Omental fat pad (tissue), 4 donors: Measurements from ENCODE around the gene FAM124A. TPM values are rescaled to one million over a fixed set of nuclear protein-coding genes. Genes with fewer than 3 reads are reported as not detected.

ENCODE experiments used
- ATAC-seq: fragments of 150-250 bp; one replicate; pipeline ENCODE4 v1.9.1; 2016; ENCODE audit warnings: mild to moderate bottlenecking, moderate library complexity; ENCODE audit not compliant: low FRiP score
- DNase-seq: peaks from one replicate; pipeline ENCODE4 v3.0.0-alpha.2; 2019; ENCODE audit warnings: low spot score
- CTCF ChIP-seq, 3 donors: fragments of 450-650 bp; IDR thresholded peaks; one replicate each; pipeline ENCODE4 v1.5.1; 2016 to 2017; ENCODE audit warnings: antibody characterized with exemption in 3 of 3, mild to moderate bottlenecking in 3 of 3, moderate library complexity in 2 of 3
- total RNA-seq, 4 donors: library from RNA; depleted of rRNA; stranded (reverse); fragments of >200 nt; gene quantifications; one replicate each; pipeline ENCODE4 v1.1.0, GENCODE V29; 2016

Gene FAM124A
- total RNA-seq, 4 donors from 2014 or later: 8.2 to 19.2 (median 13.2) TPM

GRCh38 chr13:51202477-51203046 is 19.6 kb upstream of the FAM124A start:
- DNase-seq: no peak
- TF ChIP-seq CTCF (IDR thresholded peaks at IDR 0.05): no peak
- ATAC-seq: no peak

- TF ChIP-seq CTCF (IDR thresholded peaks at IDR 0.05): no peak
- ATAC-seq (no peak), DNase-seq (no peak)
Observed at GRCh38 chr13:51206584-51206983, 15.6 kb upstream of the FAM124A start.

- DNase-seq (no peak), ATAC-seq (no peak)
- no peak for TF ChIP-seq CTCF (IDR thresholded peaks at IDR 0.05)
Observed at GRCh38 chr13:51207881-51208280, 14.3 kb upstream of the FAM124A start.

- ATAC-seq (no peak), DNase-seq (no peak)
- TF ChIP-seq CTCF (IDR thresholded peaks at IDR 0.05): no peak
Observed at GRCh38 chr13:51208716-51209115, 13.5 kb upstream of the FAM124A start.

GRCh38 chr13:51211910-51212309 is 10.3 kb upstream of the FAM124A start:
- ATAC-seq: no peak
- DNase-seq: no peak
- TF ChIP-seq CTCF (IDR thresholded peaks at IDR 0.05): no peak

- no peak for TF ChIP-seq CTCF (IDR thresholded peaks at IDR 0.05)
- ATAC-seq (no peak), DNase-seq (no peak)
Observed at GRCh38 chr13:51212758-51213157, 9.4 kb upstream of the FAM124A start.

- no peak for TF ChIP-seq CTCF (IDR thresholded peaks at IDR 0.05)
- DNase-seq (no peak), ATAC-seq (peak; percentile 91)
Observed at GRCh38 chr13:51213173-51213728, 8.9 kb upstream of the FAM124A start.
